ENCODE results near the gene SEMA7A.

Gene SEMA7A

GRCh38 chr15:74423431-74424257, 10.1 kb downstream of the SEMA7A start:
- Histone ChIP-seq H3K9ac (peak overlapping the region in 9 of 11 experiments; percentile 3 to 73 (median 61); a peak in 12 of 22 replicates), H3K4me2 (peak overlapping the region; percentile 71 to 92 (median 78)), H4K20me1 (peaks cover 0 to 62% (median 16%) of the 10 kb centered on the region in 11 experiments; a peak in 10 of 22 replicates), H3K27me3 (no peaks in the 10 kb centered on the region), H3K9me3 (replicated peaks in 1 of 11) (no peaks in the 10 kb centered on the region), H3K4me1 (peaks cover 76 to 98% (median 89%) of the 10 kb centered on the region in 10 experiments), H3K4me3 (no peak overlapping the region), H3K36me3 (0 out of 22 replicates have a peak, but pooled peaks cover 0 to under 1% (median 0%) of the 10 kb centered on the region in 11 experiments), H3K27ac (peak overlapping the region in 9 of 11 experiments; percentile 58 to 86 (median 75); a peak in 17 of 22 replicates)
- TF ChIP-seq Cebpa-rat (IDR thresholded peaks at IDR 0.05) = no peak

GRCh38 chr15:74422652-74423430, 10.9 kb downstream of the SEMA7A start:
- H3K36me3 ChIP-seq = peaks cover 0 to 8% (median 0%) of the 10 kb centered on the region in 11 experiments; a peak in 4 of 22 replicates
- peaks cover 76 to 96% (median 88%) of the 10 kb centered on the region in 10 experiments for H3K4me1 ChIP-seq
- TF ChIP-seq Cebpa-rat (IDR thresholded peaks at IDR 0.05) = peak in 7 of 11 experiments; percentile 33 to 87 (median 77); a peak in 10 of 22 replicates
- H3K4me3 ChIP-seq = no peak overlapping the region
- peak overlapping the region in 10 of 11 experiments; percentile 27 to 86 (median 74); a peak in 19 of 22 replicates for H3K27ac ChIP-seq
- H3K4me2 ChIP-seq = peak overlapping the region; percentile 71 to 92 (median 78)
- peak overlapping the region; percentile 33 to 73 (median 57); a peak in 20 of 22 replicates for H3K9ac ChIP-seq
- H4K20me1 ChIP-seq = peaks cover 0 to 70% (median 9%) of the 10 kb centered on the region in 11 experiments; a peak in 10 of 22 replicates
- H3K27me3 ChIP-seq = no peaks in the 10 kb centered on the region
- no peaks in the 10 kb centered on the region for H3K9me3 ChIP-seq (replicated peaks in 1 of 11)

- H3K36me3 ChIP-seq = peaks cover 0 to 14% (median 0%) of the 10 kb centered on the region in 11 experiments; a peak in 5 of 22 replicates
- H4K20me1 ChIP-seq = peaks cover 0 to 75% (median 7%) of the 10 kb centered on the region in 11 experiments; a peak in 10 of 22 replicates
- H3K4me2 ChIP-seq = peak overlapping the region; percentile 71 to 92 (median 78)
- H3K9me3 ChIP-seq (replicated peaks in 1 of 11) = no peaks in the 10 kb centered on the region
- H3K4me3 ChIP-seq = no peak overlapping the region
- peaks cover 78 to 96% (median 88%) of the 10 kb centered on the region in 10 experiments for H3K4me1 ChIP-seq
- no peaks in the 10 kb centered on the region for H3K27me3 ChIP-seq
- peak overlapping the region; percentile 33 to 73 (median 57); a peak in 20 of 22 replicates for H3K9ac ChIP-seq
- no peak for TF ChIP-seq Cebpa-rat (IDR thresholded peaks at IDR 0.05)
- H3K27ac ChIP-seq = peak overlapping the region in 10 of 11 experiments; percentile 27 to 86 (median 74); a peak in 19 of 22 replicates
These were observed 11.5 kb downstream of the SEMA7A start for GRCh38 chr15:74422265-74422651.

- H4K20me1 ChIP-seq = peaks cover 0 to 82% (median 7%) of the 10 kb centered on the region in 11 experiments; a peak in 10 of 22 replicates
- peak overlapping the region in 10 of 11 experiments; percentile 33 to 73 (median 59); a peak in 18 of 22 replicates for H3K9ac ChIP-seq
- peaks cover 0 to 21% (median 0%) of the 10 kb centered on the region in 11 experiments; a peak in 6 of 22 replicates for H3K36me3 ChIP-seq
- peak overlapping the region; percentile 71 to 92 (median 78) for H3K4me2 ChIP-seq
- no peaks in the 10 kb centered on the region for H3K9me3 ChIP-seq (replicated peaks in 1 of 11)
- no peak overlapping the region for H3K4me3 ChIP-seq
- peaks cover 85 to 96% (median 92%) of the 10 kb centered on the region in 10 experiments for H3K4me1 ChIP-seq
- H3K27ac ChIP-seq = peak overlapping the region in 10 of 11 experiments; percentile 27 to 86 (median 74); a peak in 18 of 22 replicates
- TF ChIP-seq Cebpa-rat (IDR thresholded peaks at IDR 0.05) = no peak
- no peaks in the 10 kb centered on the region for H3K27me3 ChIP-seq
These were observed 12.2 kb downstream of the SEMA7A start for GRCh38 chr15:74421302-74422245.

GRCh38 chr15:74420193-74420905, 13.4 kb downstream of the SEMA7A start:
- TF ChIP-seq Cebpa-rat (IDR thresholded peaks at IDR 0.05) = no peak
- Histone ChIP-seq H3K9me3 (replicated peaks in 1 of 11) (no peaks in the 10 kb centered on the region), H3K36me3 (peaks cover 0 to 33% (median 0%) of the 10 kb centered on the region in 11 experiments; a peak in 7 of 22 replicates), H3K4me3 (no peak overlapping the region), H3K27ac (peak overlapping the region in 7 of 11 experiments; percentile 42 to 86 (median 75); a peak in 12 of 22 replicates), H4K20me1 (peaks cover 0 to 87% (median 7%) of the 10 kb centered on the region in 11 experiments; a peak in 10 of 22 replicates), H3K4me1 (peaks cover 91 to 100% (median 97%) of the 10 kb centered on the region in 10 experiments), H3K27me3 (no peaks in the 10 kb centered on the region), H3K4me2 (peak overlapping the region; percentile 71 to 92 (median 78)), H3K9ac (peak overlapping the region in 8 of 11 experiments; percentile 10 to 73 (median 44); a peak in 8 of 22 replicates)

- peaks cover 0 to 42% (median 0%) of the 10 kb centered on the region in 11 experiments; a peak in 7 of 22 replicates for H3K36me3 ChIP-seq
- H3K27ac ChIP-seq = peak overlapping the region in 3 of 11 experiments; percentile 35 to 86 (median 46); a peak in 2 of 22 replicates
- no peak for TF ChIP-seq Cebpa-rat (IDR thresholded peaks at IDR 0.05)
- no peaks in the 10 kb centered on the region for H3K27me3 ChIP-seq
- H3K4me2 ChIP-seq = peak overlapping the region in 10 of 11 experiments; percentile 52 to 92 (median 80); a peak in 18 of 22 replicates
- no peak overlapping the region for H3K4me3 ChIP-seq
- no peaks in the 10 kb centered on the region for H3K9me3 ChIP-seq (replicated peaks in 1 of 11)
- H3K4me1 ChIP-seq = peaks cover 93 to 100% (median 98%) of the 10 kb centered on the region in 10 experiments
- H4K20me1 ChIP-seq = peaks cover 0 to 80% (median 0%) of the 10 kb centered on the region in 11 experiments; a peak in 10 of 22 replicates
- H3K9ac ChIP-seq = 0 out of 22 replicates have a peak overlapping the region, but pooled peaks of 1 of the 11 experiments have one; percentile 7
These were observed 14.3 kb downstream of the SEMA7A start for GRCh38 chr15:74419432-74419831.

All from BLaER1 treated with 17β-estradiol and CSF1 and Interleukin-3, amounts not matched to agents 10 nM and 100 nM (cell line).